Esophagus squamous epithelium (tissue), 4 donors: ENCODE results near the gene YKT6.

Source experiments
- CTCF ChIP-seq, 6 experiments: fragments of 450-650 bp in 4 of 6; fragments of 200-600 bp in 2 of 6; sonication (generic) in 2 of 6; IDR thresholded peaks; one replicate each; pipeline ENCODE4 v1.5.1; 2016 to 2019; ENCODE audit warnings: antibody characterized with exemption in 6 of 6, mild to moderate bottlenecking in 4 of 6, moderate library complexity in 4 of 6
- POLR2A ChIP-seq, 4 donors: fragments of 450-650 bp; IDR thresholded peaks; one replicate each; pipeline ENCODE4 v1.6.1; 2017; ENCODE audit warnings: antibody characterized with exemption in 4 of 4, mild to moderate bottlenecking in 4 of 4, moderate library complexity in 3 of 4

DNA sequence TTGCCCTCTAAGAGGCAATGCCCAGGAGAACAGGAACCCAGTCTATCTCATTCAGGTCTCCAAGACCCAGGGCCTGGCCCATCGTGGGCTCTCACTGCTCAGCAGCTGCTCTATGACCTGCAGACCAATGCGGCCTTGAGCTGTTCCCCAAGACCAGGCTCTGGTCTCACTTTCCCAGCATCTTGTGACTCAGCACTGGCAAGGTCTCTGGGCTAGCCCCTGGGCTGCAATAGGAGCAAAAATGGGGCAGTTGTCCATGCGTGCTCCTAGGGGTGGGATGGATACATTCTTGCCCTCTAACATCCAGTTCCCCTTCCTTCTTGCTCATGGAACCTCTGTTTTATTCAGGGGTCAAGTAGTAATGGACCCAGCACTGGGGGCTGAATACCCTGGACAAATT is 25.0 kb upstream of the YKT6 start:
- TF ChIP-seq CTCF (IDR thresholded peaks at IDR 0.05) (no peak), POLR2A (IDR thresholded peaks at IDR 0.05) (no peak)
